ENCODE results near the gene HEBP2.

HEBP2 gene

DNA sequence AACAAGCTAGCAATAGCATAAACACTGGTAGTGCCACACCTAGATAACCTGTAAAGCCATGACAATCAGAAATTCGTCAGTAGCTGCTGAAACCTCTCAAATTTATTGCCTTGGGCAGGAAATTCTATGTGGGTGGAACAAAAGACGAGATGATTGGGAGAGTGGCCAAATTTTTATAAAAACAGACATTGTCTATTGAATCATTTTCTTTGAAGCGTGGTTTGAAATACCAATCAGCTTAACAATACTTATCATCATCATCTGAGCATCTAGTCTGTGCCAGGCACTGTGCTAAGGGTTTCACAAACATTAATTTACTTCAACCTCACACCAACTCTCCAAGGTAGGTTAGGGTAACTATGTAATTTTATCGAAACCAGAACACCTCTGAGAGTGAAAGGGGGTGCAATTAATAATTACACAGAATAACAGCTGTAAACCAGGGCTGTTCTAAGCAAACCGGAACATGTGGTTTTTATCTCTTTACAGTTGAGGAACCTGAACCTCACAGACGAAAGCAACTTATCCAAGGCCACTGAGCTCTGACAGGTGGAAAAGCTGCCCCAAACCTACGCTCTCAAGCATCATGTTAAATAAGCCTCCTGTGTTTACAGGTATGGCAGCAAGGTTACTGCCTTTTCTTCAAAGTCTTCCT is 51.9 kb downstream of the HEBP2 start:
- DNase-seq: no peak

DNA sequence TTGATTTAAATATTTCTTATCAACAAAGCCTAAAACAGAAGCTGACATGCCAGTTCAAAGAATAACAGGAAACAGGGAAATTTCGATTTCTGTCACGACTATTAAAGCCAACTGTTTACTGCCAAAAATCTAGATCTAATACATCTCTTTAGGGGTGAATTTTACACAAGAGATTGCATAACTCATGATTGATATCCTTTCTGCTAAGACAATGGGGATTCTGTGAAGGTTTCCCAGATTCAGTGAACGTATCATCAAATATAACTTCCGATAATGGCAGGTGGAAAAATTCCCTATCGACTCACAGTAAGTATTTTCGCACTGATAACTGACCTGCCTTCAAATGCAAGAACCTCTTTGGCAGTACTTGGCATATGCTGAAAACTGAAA is 52.4 kb downstream of the HEBP2 start:
- DNase-seq: no peak

DNA sequence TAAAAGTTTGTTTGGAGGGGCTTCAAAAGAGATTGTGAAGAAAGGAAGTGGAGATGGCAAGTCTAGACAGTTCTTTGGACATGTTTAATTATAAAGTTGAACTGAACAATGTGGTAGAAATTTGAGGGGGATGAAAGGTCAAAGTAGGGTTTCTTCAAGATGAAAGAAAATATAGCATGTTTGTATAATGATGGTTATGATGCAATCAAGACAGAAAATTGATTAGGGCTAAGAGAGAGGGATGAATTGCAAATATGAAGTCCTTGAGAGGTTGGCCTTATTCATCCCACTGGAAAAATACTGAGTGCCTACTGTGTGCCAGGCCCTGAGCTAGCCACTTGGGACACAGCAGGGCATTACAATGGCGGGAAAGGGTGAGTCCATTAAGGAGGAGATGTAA is 57.6 kb downstream of the HEBP2 start:
- no peak for DNase-seq

DNA sequence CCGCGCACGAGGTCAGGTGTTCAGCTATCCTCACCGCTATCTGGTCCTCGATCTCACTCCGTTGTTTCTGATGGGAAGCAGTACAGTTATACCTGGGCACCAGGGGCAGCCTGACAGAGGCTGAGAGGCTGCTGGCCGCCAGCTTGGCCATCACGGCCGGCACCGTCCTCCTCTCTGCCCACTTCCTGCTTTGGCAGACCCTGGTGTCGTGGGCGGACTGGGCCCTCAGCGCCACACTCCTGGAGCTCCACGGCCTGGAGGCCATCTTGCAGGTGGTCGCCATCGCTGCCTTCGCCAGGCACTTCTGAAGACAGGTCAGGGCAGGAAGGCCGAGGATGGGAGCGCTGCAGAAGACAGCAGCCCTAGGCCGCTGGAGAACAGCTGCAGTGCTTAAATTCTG is 60.1 kb downstream of the HEBP2 start:
- no peak for DNase-seq

DNA sequence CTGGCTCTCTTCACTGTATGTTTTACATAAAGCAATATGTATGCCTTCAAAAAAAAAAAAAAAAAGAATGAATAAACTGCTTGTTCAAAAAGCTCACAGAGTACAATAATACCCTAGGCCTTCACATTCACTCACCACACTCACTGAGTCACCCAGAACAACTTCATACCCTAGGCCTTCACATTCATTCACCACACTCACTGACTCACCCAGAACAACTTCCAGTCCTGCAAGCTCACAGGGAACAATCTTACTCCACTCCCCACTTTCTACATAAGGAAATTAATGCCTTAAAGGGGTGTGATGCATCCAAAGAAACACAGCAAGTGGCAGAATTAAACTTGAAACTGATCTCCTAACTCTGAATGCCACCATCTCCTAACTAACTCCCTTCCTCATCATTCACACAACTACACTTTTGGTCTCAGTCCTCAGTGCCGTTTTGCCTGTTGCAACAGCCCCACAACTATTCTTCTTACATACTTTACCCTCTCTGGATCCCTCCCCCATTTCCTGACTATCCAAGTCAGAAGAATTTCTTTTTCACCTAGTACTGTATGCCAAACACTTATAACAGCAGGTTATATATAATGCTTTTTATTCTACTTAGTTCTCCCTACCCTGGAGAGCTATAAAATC is 61.1 kb downstream of the HEBP2 start:
- no peak for DNase-seq

DNA sequence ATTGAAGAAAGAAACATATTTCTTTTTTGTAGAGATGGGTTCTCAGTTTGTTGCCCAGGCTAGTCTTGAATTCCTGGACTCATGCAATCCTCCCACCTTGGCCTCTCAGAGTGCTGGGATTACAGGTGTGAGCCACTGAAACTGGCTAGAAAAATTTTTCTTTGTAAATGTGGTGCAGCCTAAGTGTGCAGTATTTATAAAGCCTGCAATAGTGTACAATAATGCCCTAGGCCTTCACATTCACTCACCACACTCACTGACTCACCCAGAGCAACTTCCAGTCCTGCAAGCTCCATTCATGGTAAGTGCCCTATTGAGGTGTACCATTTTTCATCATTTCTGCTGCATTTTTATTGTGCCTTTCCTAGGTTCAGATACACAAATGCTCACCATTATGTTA is 63.9 kb downstream of the HEBP2 start:
- no peak for DNase-seq

DNA sequence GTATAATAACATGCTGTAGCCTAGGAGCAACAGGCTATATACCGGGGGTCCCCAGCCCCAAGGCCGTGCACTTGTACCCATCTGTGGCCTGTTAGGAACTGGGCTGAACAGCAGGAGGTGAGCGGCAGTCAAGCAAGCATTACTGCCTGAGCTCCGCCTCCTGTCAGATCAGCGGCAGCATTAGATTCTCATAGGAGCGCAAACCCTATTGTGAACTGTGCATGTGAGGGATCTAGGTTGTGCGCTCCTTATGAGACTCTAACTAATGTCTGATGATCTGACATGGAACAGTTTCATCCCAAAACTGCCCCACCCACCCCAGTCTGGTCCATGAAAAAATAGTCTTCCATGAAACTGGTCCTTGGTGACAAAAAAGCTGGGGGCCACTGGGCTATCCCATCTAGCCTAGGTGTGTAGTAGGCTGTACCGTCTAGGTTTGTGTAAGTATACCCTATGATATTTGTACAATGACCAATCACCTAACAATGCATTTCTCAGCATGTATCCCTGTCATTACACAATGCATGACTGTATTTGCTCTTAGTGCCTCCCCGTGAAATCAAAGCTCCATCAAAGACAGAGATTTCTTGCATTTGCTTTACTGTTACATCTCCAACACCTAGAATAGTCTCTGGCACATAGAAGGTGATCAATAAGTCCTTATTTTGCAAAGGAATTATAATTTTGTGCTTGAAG is 64.4 kb downstream of the HEBP2 start:
- DNase-seq: no peak

All from activated CD8-positive, alpha-beta memory T cell treated with anti-CD3 and anti-CD28 coated beads, Interleukin-2, amount 50 U/mL, for 4 hours (primary cell).